Peyer's patch (tissue), 4 donors: ENCODE measurements around the gene LYST. TPM values are rescaled to one million over a fixed set of nuclear protein-coding genes. Genes with fewer than 3 reads are reported as not detected.

ENCODE experiments used
- DNase-seq, 3 donors: peaks; one replicate each; pipeline ENCODE4 v3.0.0-alpha.2; 2017 to 2019
- H3K27ac ChIP-seq, 4 donors: fragments of 200-600 bp; sonication (generic); one replicate each; pipeline ENCODE4 v1.5.1; 2016 to 2019
- H3K27me3 ChIP-seq, 2 donors: fragments of 200-600 bp; sonication (generic); one replicate each; pipeline ENCODE4 v1.5.1; 2019
- H3K36me3 ChIP-seq, 3 donors: fragments of 200-600 bp; sonication (generic); one replicate each; pipeline ENCODE4 v1.5.1; 2016 to 2019
- H3K4me1 ChIP-seq, 4 donors: fragments of 200-600 bp; sonication (generic); one replicate each; pipeline ENCODE4 v1.5.1; 2016 to 2019
- H3K4me3 ChIP-seq, 4 donors: fragments of 200-600 bp; sonication (generic); 1 replicate in 3 of 4; 2 replicates in 1 of 4; pipeline ENCODE4 v1.5.1; 2016 to 2019; ENCODE audit warnings: mild to moderate bottlenecking in 1 of 4
- H3K9me3 ChIP-seq, 4 donors: fragments of 200-600 bp; sonication (generic); one replicate each; pipeline ENCODE4 v1.5.1; 2016 to 2019; ENCODE audit warnings: mild to moderate bottlenecking in 1 of 4
- CTCF ChIP-seq, 6 experiments: fragments of 450-650 bp in 4 of 6; fragments of 200-600 bp in 2 of 6; sonication (generic) in 1 of 6; IDR thresholded peaks; one replicate each; pipeline ENCODE4 v1.5.1; 2017 to 2019; ENCODE audit warnings: antibody characterized with exemption in 6 of 6, mild to moderate bottlenecking in 3 of 6, moderate library complexity in 1 of 6
- POLR2A ChIP-seq, 2 donors: fragments of 450-650 bp; IDR thresholded peaks; one replicate each; pipeline ENCODE4 v1.5.1; 2017; ENCODE audit warnings: antibody characterized with exemption in 2 of 2, mild to moderate bottlenecking in 2 of 2, moderate library complexity in 2 of 2
- total RNA-seq, 4 donors: library from RNA; depleted of rRNA; stranded (reverse); fragments of >200 nt; gene quantifications; one replicate each; pipeline ENCODE4 v1.1.0, GENCODE V29; 2016

The LYST gene
- total RNA-seq, 4 donors from 2014 or later, result 27.8 to 68.5 (median 35.5) TPM

DNA sequence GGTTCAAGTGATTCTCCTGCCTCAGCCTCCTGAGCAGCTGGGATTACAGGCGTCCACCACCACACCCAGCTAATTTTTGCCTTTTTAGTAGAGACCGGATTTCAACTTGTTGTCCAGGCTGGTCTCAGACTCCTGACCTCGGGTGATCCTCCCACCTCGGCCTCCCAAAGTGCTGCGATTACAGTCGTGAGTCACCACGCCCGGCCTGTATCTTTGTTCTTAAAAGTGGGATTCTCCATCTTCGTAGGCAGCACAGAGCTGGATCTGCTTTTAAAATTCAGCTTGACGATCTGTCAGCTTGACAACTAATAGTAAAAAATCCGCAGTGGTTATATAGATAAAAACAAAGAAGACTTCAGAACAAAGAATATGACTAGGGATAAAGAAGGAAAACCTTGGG is 214.3 kb downstream of the LYST start:
- H3K4me3 ChIP-seq, result no peak overlapping the region
- no peak overlapping the region for H3K27ac ChIP-seq
- no peak for DNase-seq
- no peaks in the 10 kb centered on the region for H3K9me3 ChIP-seq
- H3K36me3 ChIP-seq, result no peaks in the 10 kb centered on the region
- peaks cover 3 to 25% (median 14%) of the 10 kb centered on the region in 4 donors for H3K4me1 ChIP-seq
- H3K27me3 ChIP-seq, result peaks cover 0 to 9% of the 10 kb centered on the region in 2 donors
- TF ChIP-seq POLR2A (IDR thresholded peaks at IDR 0.05) (no peak), CTCF (IDR thresholded peaks at IDR 0.05) (no peak)

DNA sequence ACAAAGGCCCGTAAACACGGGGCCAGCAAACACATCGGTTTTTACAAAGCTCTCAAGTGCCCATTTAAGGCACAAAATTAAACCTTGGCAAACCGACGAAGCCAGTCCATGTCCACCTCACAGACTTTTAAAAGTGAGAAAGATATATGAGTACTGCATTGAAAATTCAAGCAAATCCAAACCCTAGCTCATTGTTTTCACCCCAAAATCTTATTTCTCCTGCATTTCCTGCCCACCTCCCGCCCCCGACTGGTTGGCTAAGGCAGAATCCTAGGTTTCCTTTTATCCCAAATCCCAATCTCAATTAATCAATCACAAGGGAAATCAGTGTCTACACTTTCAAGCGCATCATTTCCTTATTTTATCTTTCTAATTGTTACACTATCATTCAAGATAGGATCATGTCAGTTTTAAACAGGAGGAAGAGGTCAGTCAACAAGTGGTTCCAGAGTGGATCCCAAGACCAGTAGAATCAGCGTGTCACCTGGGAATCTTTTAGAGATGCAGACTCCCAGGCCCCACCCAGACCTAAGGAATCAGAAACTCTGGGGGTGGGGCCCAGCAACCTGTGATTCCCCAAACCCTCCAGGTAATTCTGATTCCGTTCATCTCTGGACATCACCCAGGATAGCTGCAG is 215.4 kb downstream of the LYST start:
- no peaks in the 10 kb centered on the region for H3K9me3 ChIP-seq
- TF ChIP-seq CTCF (IDR thresholded peaks at IDR 0.05) (no peak), POLR2A (IDR thresholded peaks at IDR 0.05) (peak in 1 of 2 donors; percentile 1)
- peaks cover 0 to 9% of the 10 kb centered on the region in 2 donors for H3K27me3 ChIP-seq
- H3K27ac ChIP-seq, result no peak overlapping the region
- DNase-seq, result no peak
- no peak overlapping the region for H3K4me3 ChIP-seq
- H3K36me3 ChIP-seq, result no peaks in the 10 kb centered on the region
- peaks cover 3 to 25% (median 14%) of the 10 kb centered on the region in 4 donors for H3K4me1 ChIP-seq

GRCh38 chr1:235650341-235651169 is 216.2 kb downstream of the LYST start:
- no peaks in the 10 kb centered on the region for H3K36me3 ChIP-seq
- TF ChIP-seq POLR2A (IDR thresholded peaks at IDR 0.05) (peak in 1 of 2 donors; percentile 15), CTCF (IDR thresholded peaks at IDR 0.05) (peak in 1 of 6 experiments; percentile 4)
- peak overlapping the region; percentile 33 to 64 (median 58) for H3K4me3 ChIP-seq
- no peaks in the 10 kb centered on the region for H3K9me3 ChIP-seq
- peak in 1 of 3 donors; percentile 76 for DNase-seq
- H3K27ac ChIP-seq, result peak overlapping the region in 1 of 4 donors; percentile 66
- peaks cover 0 to 9% of the 10 kb centered on the region in 2 donors for H3K27me3 ChIP-seq
- H3K4me1 ChIP-seq, result peaks cover 3 to 25% (median 14%) of the 10 kb centered on the region in 4 donors

- peaks cover 0 to 9% of the 10 kb centered on the region in 2 donors for H3K27me3 ChIP-seq
- peaks cover 3 to 25% (median 14%) of the 10 kb centered on the region in 4 donors for H3K4me1 ChIP-seq
- DNase-seq, result no peak
- no peaks in the 10 kb centered on the region for H3K9me3 ChIP-seq
- TF ChIP-seq CTCF (IDR thresholded peaks at IDR 0.05), result no peak
- TF ChIP-seq POLR2A (IDR thresholded peaks at IDR 0.05), result no peak
- H3K27ac ChIP-seq, result peak within 1 kb of the TSS in 1 of 4 donors; percentile 66
- peak within 1 kb of the TSS; percentile 33 to 64 (median 58) for H3K4me3 ChIP-seq
- H3K36me3 ChIP-seq, result no peaks in the 10 kb centered on the region
Observed at GRCh38 chr1:235649368-235650163, 217.1 kb downstream of the LYST start, which contains the start of gene GNG4. Gene GNG4, minus strand, starts transcription at chr1:235649784. Its CDS starts 65,946 bp downstream, at chr1:235583838.

DNA sequence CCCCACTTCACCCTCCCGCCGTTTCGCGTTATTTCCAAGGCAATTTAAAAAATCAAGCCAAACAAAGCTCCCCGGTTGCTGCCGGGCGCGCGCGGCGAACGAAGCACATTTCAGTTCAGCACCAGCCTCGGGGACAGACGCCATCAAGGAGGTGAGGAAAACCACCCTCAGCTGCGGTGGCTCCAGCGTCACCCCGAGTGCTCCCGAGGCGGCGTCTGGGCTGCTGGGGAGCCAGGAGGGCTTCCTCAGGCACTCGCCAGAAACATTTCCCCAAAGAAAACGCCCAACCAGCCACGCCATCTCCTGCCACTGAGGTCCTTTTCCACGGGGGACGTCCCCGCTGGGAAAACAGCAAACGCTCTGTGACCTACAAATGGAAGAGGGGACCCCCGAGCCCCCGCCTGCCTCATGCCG is 217.7 kb downstream of the LYST start:
- H3K36me3 ChIP-seq, result no peaks in the 10 kb centered on the region
- peaks cover 0 to 9% of the 10 kb centered on the region in 2 donors for H3K27me3 ChIP-seq
- DNase-seq, result peak; percentile 24 to 79 (median 71)
- H3K4me3 ChIP-seq, result peak overlapping the region; percentile 33 to 64 (median 58)
- TF ChIP-seq POLR2A (IDR thresholded peaks at IDR 0.05) (no peak), CTCF (IDR thresholded peaks at IDR 0.05) (no peak)
- H3K27ac ChIP-seq, result peak overlapping the region in 1 of 4 donors; percentile 66
- peaks cover 3 to 25% (median 14%) of the 10 kb centered on the region in 4 donors for H3K4me1 ChIP-seq
- no peaks in the 10 kb centered on the region for H3K9me3 ChIP-seq
